Skeletal muscle satellite cell (primary cell): ENCODE data around the gene SETD6. TPM values are rescaled to one million over a fixed set of nuclear protein-coding genes. Genes with fewer than 3 reads are reported as not detected.

Experiments
- H3K27me3 ChIP-seq: 2 replicates; pipeline ENCODE4 v1.7.0; 2013; ENCODE audit warnings: low read length; ENCODE audit not compliant: control insufficient read depth, insufficient read depth
- H3K36me3 ChIP-seq: 2 replicates; pipeline ENCODE4 v1.7.0; 2013; ENCODE audit warnings: mild to moderate bottlenecking, control low read depth, low read length; ENCODE audit not compliant: insufficient read depth
- H3K4me1 ChIP-seq: 2 replicates; pipeline ENCODE4 v1.7.0; 2013; ENCODE audit warnings: low read length; ENCODE audit not compliant: control insufficient read depth, insufficient read depth
- H3K4me2 ChIP-seq: 2 replicates; pipeline ENCODE4 v1.7.0; 2013; ENCODE audit warnings: mild to moderate bottlenecking, low read length
- H3K4me3 ChIP-seq: 2 replicates; pipeline ENCODE4 v1.7.0; 2013; ENCODE audit warnings: low read length
- H3K9ac ChIP-seq: 2 replicates; pipeline ENCODE4 v1.7.0; 2013; ENCODE audit warnings: mild to moderate bottlenecking, low read depth, low read length, moderate library complexity
- H3K9me3 ChIP-seq: replicated peaks from 2 replicates; pipeline ENCODE4 v1.7.0; 2013; ENCODE audit warnings: mild to moderate bottlenecking, control low read depth, low read length
- total RNA-seq: library from RNA; depleted of rRNA; stranded (reverse); fragments of >200 nt; gene quantifications from 2 replicates; pipeline ENCODE4 v1.2.3, GENCODE V29; 2012; rRNA removed

Gene SETD6
- total RNA-seq, result 7.0 and 8.9 TPM in 2 replicates

GRCh38 chr16:58515125-58515870 lies at the start of gene SETD6:
Gene SETD6, plus strand, starts transcription at chr16:58515517. Its CDS starts 21 bp downstream, at chr16:58515538.
- no peaks in the 10 kb centered on the region for H3K9me3 ChIP-seq
- H3K4me1 ChIP-seq, result peaks cover 14% of the 10 kb centered on the region
- peak within 1 kb of the TSS; percentile 99 for H3K4me2 ChIP-seq
- no peaks in the 10 kb centered on the region for H3K27me3 ChIP-seq
- peaks cover 40% of the 10 kb centered on the region for H3K36me3 ChIP-seq
- peak within 1 kb of the TSS; percentile 89 for H3K4me3 ChIP-seq
- H3K9ac ChIP-seq, result peak within 1 kb of the TSS; percentile 83

- Histone ChIP-seq H3K4me1 (no peaks in the 10 kb centered on the region), H3K36me3 (no peaks in the 10 kb centered on the region), H3K4me3 (no peak overlapping the region), H3K9ac (no peak overlapping the region), H3K27me3 (peaks cover 69% of the 10 kb centered on the region), H3K9me3 (no peaks in the 10 kb centered on the region), H3K4me2 (no peak overlapping the region)
Observed at GRCh38 chr16:58465817-58466216, 49.5 kb upstream of the SETD6 start.

- Histone ChIP-seq H3K4me2 (no peak overlapping the region), H3K4me1 (no peaks in the 10 kb centered on the region), H3K36me3 (no peaks in the 10 kb centered on the region), H3K9ac (no peak overlapping the region), H3K9me3 (no peaks in the 10 kb centered on the region), H3K4me3 (no peak overlapping the region), H3K27me3 (peaks cover 73% of the 10 kb centered on the region)
Observed at GRCh38 chr16:58466396-58466795, 48.9 kb upstream of the SETD6 start.

GRCh38 chr16:58467905-58468304 lies 47.4 kb upstream of the SETD6 start:
- H3K4me1 ChIP-seq, result no peaks in the 10 kb centered on the region
- H3K4me2 ChIP-seq, result no peak overlapping the region
- H3K27me3 ChIP-seq, result peaks cover 72% of the 10 kb centered on the region
- no peaks in the 10 kb centered on the region for H3K9me3 ChIP-seq
- no peak overlapping the region for H3K4me3 ChIP-seq
- no peak overlapping the region for H3K9ac ChIP-seq
- H3K36me3 ChIP-seq, result no peaks in the 10 kb centered on the region

GRCh38 chr16:58471209-58471975 lies 43.9 kb upstream of the SETD6 start:
- Histone ChIP-seq H3K4me2 (no peak overlapping the region), H3K4me1 (no peaks in the 10 kb centered on the region), H3K4me3 (no peak overlapping the region), H3K9me3 (no peaks in the 10 kb centered on the region), H3K9ac (no peak overlapping the region), H3K36me3 (no peaks in the 10 kb centered on the region), H3K27me3 (peaks cover 68% of the 10 kb centered on the region)

- Histone ChIP-seq H3K9ac (no peak overlapping the region), H3K4me3 (no peak overlapping the region), H3K9me3 (no peaks in the 10 kb centered on the region), H3K4me2 (no peak overlapping the region), H3K27me3 (peaks cover 64% of the 10 kb centered on the region), H3K36me3 (no peaks in the 10 kb centered on the region), H3K4me1 (no peaks in the 10 kb centered on the region)
Observed at GRCh38 chr16:58472266-58472665, 43.1 kb upstream of the SETD6 start.

- peaks cover 59% of the 10 kb centered on the region for H3K27me3 ChIP-seq
Observed at GRCh38 chr16:58472827-58473226, 42.5 kb upstream of the SETD6 start.

GRCh38 chr16:58474296-58474695 lies 41.0 kb upstream of the SETD6 start:
- Histone ChIP-seq H3K36me3 (no peaks in the 10 kb centered on the region), H3K4me2 (no peak overlapping the region), H3K9me3 (no peaks in the 10 kb centered on the region), H3K4me1 (no peaks in the 10 kb centered on the region), H3K9ac (no peak overlapping the region), H3K4me3 (no peak overlapping the region), H3K27me3 (peaks cover 54% of the 10 kb centered on the region)

More at GRCh38 chr16:58472827-58473226, 42.5 kb upstream of the SETD6 start:
- Histone ChIP-seq H3K9ac (no peak overlapping the region), H3K36me3 (no peaks in the 10 kb centered on the region), H3K4me3 (no peak overlapping the region), H3K9me3 (no peaks in the 10 kb centered on the region), H3K4me2 (no peak overlapping the region), H3K4me1 (no peaks in the 10 kb centered on the region)

- Histone ChIP-seq H3K4me2 (no peak overlapping the region), H3K27me3 (peaks cover 52% of the 10 kb centered on the region), H3K36me3 (no peaks in the 10 kb centered on the region), H3K9me3 (no peaks in the 10 kb centered on the region), H3K9ac (no peak overlapping the region), H3K4me1 (no peaks in the 10 kb centered on the region), H3K4me3 (no peak overlapping the region)
Observed at GRCh38 chr16:58475091-58475619, 40.2 kb upstream of the SETD6 start.

GRCh38 chr16:58476791-58477190 lies 38.5 kb upstream of the SETD6 start:
- no peak overlapping the region for H3K9ac ChIP-seq
- H3K36me3 ChIP-seq, result no peaks in the 10 kb centered on the region
- H3K4me3 ChIP-seq, result no peak overlapping the region
- H3K4me1 ChIP-seq, result no peaks in the 10 kb centered on the region
- no peaks in the 10 kb centered on the region for H3K9me3 ChIP-seq
- H3K27me3 ChIP-seq, result peaks cover 47% of the 10 kb centered on the region
- H3K4me2 ChIP-seq, result no peak overlapping the region

GRCh38 chr16:58478427-58478826 lies 36.9 kb upstream of the SETD6 start:
- Histone ChIP-seq H3K4me2 (no peak overlapping the region), H3K9ac (no peak overlapping the region), H3K4me1 (no peaks in the 10 kb centered on the region), H3K27me3 (peaks cover 36% of the 10 kb centered on the region), H3K4me3 (no peak overlapping the region), H3K36me3 (no peaks in the 10 kb centered on the region), H3K9me3 (no peaks in the 10 kb centered on the region)
